Breast epithelium (tissue), 3 donors: ENCODE results near the gene ADCY5.

ENCODE experiments used
- POLR2A ChIP-seq: fragments of 450-650 bp; IDR thresholded peaks from one replicate; pipeline ENCODE4 v1.6.1; 2016; ENCODE audit warnings: antibody characterized with exemption, mild to moderate bottlenecking, moderate library complexity
- TF ChIP-seq, protein P1 (sequence below), 3 donors: fragments of 450-650 bp; IDR thresholded peaks; one replicate each; pipeline ENCODE4 v1.5.1; 2016 to 2017; ENCODE audit warnings: antibody characterized with exemption in 3 of 3, mild to moderate bottlenecking in 3 of 3, moderate library complexity in 3 of 3

DNA sequence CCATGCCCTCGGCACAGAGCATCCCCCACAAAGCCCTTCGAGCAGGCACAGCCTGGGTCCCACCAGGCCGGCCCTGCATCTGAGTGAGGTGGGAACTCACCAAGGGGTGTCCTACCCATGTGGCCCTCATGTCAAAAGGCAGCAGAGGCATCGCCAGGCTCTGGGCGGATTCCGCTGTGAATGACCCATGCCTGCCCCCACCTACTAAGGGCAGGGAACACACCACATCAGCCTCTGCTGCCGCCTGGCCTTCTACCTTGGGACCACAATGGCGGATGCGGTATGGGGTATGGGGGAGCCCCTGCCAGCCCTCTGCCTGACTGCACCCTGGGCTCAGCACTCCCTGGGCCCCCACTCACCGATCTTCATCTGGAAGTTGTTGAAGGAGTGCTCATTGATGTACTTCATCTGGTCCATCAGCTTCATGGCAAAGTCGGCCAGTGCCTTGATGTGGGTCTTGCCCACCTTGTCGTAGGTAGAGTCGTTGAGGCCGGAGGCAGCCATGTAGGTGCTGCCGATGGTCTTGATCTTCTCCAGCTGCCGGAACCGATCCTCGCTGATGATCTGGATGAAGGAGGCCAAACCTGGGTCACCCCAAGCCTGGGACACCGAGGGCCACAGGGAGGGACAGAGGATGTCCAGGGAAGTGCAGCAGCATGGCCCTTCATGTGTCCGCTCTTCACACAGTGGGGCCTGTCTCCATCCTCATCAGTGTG is 159.3 kb downstream of the ADCY5 start:
- no peak for TF ChIP-seq POLR2A
- TF ChIP-seq, protein P1, sequence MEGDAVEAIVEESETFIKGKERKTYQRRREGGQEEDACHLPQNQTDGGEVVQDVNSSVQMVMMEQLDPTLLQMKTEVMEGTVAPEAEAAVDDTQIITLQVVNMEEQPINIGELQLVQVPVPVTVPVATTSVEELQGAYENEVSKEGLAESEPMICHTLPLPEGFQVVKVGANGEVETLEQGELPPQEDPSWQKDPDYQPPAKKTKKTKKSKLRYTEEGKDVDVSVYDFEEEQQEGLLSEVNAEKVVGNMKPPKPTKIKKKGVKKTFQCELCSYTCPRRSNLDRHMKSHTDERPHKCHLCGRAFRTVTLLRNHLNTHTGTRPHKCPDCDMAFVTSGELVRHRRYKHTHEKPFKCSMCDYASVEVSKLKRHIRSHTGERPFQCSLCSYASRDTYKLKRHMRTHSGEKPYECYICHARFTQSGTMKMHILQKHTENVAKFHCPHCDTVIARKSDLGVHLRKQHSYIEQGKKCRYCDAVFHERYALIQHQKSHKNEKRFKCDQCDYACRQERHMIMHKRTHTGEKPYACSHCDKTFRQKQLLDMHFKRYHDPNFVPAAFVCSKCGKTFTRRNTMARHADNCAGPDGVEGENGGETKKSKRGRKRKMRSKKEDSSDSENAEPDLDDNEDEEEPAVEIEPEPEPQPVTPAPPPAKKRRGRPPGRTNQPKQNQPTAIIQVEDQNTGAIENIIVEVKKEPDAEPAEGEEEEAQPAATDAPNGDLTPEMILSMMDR (IDR thresholded peaks at IDR 0.05): no peak
